Kidney epithelial cell (primary cell): ENCODE data around the gene SETBP1. TPM values are rescaled to one million over a fixed set of nuclear protein-coding genes. Genes with fewer than 3 reads are reported as not detected.

Experiments used
- DNase-seq: peaks from one replicate; pipeline ENCODE4 v3.0.0-alpha.2; 2010; ENCODE audit warnings: low read depth
- H3K27me3 ChIP-seq: 2 replicates; pipeline ENCODE4 v1.6.0; 2011; ENCODE audit warnings: low read length; ENCODE audit not compliant: control insufficient read depth, insufficient read depth
- H3K36me3 ChIP-seq: 2 replicates; pipeline ENCODE4 v1.5.1; 2011; ENCODE audit warnings: low read length; ENCODE audit not compliant: control insufficient read depth, insufficient read depth
- H3K4me3 ChIP-seq: 2 replicates; pipeline ENCODE4 v1.5.1; 2011; ENCODE audit warnings: low read depth, mild to moderate bottlenecking, control low read depth, low read length
- total RNA-seq: library from RNA; depleted of rRNA; stranded (reverse); fragments of >200 nt; gene quantifications from 2 replicates; pipeline ENCODE4 v1.2.3, GENCODE V29; 2015
- TF ChIP-seq, protein P1 (sequence below): IDR thresholded peaks from 2 replicates; pipeline ENCODE4 v1.5.1; 2011; ENCODE audit warnings: mild to moderate bottlenecking, moderate library complexity, low read length, control low read depth, inconsistent platforms; ENCODE audit not compliant: insufficient read depth, poor library complexity, severe bottlenecking

SETBP1 gene
- total RNA-seq, 1 donor from 2014 or later = 2.9 TPM

DNA sequence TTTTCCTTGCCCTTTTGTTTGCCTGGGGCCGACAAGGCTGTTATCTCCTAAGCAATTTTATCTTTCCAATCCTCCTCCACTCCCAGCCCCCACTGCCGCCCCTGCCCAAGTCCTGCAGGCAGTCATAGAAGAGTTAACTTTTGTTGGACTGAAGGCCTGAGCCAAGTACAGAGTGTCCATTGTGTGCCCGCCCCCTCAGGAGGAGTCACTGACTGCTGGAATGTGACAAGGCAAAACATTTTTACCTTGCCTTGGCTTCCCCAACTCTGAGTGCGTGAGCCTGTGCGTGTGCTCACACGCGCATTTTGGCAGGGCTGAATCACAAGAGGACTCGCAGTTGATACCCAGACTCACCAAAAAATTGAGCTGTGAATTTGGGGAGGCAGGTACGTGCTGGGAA is 16.2 kb downstream of the SETBP1 start:
- Histone ChIP-seq H3K27me3 (no peaks in the 10 kb centered on the region), H3K4me3 (no peak overlapping the region), H3K36me3 (no peaks in the 10 kb centered on the region)
- TF ChIP-seq, protein P1, sequence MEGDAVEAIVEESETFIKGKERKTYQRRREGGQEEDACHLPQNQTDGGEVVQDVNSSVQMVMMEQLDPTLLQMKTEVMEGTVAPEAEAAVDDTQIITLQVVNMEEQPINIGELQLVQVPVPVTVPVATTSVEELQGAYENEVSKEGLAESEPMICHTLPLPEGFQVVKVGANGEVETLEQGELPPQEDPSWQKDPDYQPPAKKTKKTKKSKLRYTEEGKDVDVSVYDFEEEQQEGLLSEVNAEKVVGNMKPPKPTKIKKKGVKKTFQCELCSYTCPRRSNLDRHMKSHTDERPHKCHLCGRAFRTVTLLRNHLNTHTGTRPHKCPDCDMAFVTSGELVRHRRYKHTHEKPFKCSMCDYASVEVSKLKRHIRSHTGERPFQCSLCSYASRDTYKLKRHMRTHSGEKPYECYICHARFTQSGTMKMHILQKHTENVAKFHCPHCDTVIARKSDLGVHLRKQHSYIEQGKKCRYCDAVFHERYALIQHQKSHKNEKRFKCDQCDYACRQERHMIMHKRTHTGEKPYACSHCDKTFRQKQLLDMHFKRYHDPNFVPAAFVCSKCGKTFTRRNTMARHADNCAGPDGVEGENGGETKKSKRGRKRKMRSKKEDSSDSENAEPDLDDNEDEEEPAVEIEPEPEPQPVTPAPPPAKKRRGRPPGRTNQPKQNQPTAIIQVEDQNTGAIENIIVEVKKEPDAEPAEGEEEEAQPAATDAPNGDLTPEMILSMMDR = no peak
- DNase-seq = no peak

DNA sequence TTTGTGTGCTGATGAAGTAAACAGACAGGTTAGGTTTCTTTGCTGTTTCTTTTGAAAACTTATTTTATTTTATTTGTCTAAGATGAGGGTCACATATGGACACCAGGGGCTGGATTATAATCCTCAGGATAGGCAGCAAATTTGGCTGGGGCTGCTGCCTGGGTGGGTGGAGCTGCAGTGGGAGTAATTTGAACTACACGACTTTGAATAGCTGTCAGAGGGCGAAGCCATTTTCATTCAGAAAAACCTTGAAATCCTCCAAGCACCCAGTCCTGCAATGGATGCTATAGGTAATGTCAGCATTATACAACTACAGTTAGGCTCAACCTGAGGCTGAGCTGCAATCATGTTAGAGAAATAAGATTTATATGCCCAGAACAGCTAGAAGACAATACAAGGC is 16.6 kb downstream of the SETBP1 start:
- no peak for DNase-seq
- Histone ChIP-seq H3K4me3 (no peak overlapping the region), H3K36me3 (no peaks in the 10 kb centered on the region), H3K27me3 (no peaks in the 10 kb centered on the region)
- TF ChIP-seq, protein P1 = no peak

DNA sequence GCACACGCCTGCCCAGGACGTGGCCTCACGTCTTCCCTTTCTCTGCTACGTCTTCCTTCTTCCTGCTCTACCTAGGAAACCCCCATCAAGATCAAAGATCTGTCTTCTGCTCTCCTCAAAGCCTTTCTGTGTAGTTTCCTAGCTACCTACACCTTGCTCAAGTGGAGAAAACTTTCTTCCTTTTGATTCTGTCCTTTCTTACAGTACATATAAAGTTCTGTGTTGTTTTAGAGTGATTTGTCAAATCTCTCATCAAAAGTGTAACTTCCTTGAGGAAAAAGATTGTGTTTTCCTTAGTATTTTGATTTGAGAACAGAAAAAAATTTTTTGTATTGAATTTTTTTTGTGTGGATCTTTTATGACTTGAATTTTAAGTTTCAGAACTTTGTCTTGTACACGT is 17.8 kb downstream of the SETBP1 start:
- no peak for DNase-seq
- TF ChIP-seq, protein P1 = no peak
- Histone ChIP-seq H3K27me3 (no peaks in the 10 kb centered on the region), H3K36me3 (no peaks in the 10 kb centered on the region), H3K4me3 (no peak overlapping the region)

DNA sequence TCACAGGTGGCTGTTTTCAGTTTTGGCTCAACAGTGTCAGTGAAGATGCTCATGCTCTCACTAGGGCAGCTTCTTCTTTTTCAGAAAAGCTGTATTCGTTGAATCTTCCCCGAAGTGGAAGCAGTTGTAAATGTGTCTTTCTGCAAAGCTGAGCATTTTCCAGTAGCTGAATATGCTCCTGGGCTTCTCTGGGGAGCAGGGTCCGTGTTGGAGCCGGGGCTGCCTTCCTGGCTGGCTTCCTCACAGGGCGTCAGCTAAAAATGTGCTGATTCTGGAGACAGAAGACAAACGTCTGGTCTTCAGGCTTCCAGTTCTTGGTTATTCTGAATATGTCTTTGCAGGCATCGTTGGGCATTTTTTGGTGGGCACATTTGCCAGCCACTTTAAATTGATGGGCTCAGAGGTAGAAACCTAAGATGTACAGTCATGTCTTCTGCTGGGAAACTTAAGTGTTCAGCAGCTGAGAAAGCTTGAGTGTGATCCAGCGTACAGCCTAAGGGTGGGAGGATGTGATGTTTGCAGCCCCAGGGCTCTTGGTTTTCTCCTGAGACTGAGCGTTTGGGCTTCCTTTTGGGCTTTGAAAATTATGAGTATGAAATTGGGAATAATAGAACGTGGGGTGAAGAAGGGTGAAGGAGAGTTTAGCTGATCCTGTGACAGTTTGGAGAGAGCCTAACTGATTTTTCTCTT is 19.0 kb downstream of the SETBP1 start:
- Histone ChIP-seq H3K4me3 (no peak overlapping the region), H3K27me3 (no peaks in the 10 kb centered on the region), H3K36me3 (no peaks in the 10 kb centered on the region)
- TF ChIP-seq, protein P1 = no peak
- no peak for DNase-seq

DNA sequence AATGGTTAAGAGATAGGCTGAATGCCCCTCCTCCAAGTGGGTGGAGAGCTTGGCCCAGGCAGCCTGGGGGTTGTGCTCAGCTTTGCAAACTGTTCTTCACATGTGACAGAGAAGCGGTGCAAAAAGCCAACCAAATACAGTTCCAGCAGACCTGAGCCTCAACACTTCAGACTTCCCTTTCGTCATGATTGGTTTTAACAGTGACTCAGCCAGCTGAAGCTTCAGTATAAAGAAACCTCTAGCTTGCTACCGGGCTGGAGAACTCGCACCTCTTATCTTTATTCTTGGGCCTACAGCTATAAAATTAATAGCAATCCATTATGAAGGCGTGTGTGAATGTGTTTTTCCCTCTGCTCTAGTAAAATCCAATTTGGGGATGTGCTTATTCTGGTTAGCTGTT is 20.0 kb downstream of the SETBP1 start:
- H3K36me3 ChIP-seq = no peaks in the 10 kb centered on the region
- H3K27me3 ChIP-seq = no peaks in the 10 kb centered on the region
- TF ChIP-seq, protein P1 = no peak
- no peak overlapping the region for H3K4me3 ChIP-seq
- DNase-seq = no peak

DNA sequence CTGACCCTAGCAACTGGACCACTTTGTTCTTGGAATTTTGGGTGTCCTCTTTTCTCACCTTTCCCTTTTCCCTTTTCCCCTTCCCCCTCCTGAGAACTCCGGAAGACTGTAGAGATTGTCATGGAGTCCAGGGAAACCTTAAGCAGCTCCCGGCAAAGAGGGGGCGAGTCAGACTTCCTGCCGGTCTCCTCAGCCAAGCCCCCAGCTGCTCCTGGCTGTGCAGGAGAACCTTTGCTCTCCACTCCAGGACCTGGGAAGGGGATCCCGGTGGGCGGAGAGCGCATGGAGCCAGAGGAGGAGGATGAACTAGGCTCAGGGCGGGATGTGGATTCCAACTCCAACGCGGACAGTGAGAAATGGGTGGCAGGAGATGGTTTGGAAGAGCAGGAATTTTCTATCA is 20.5 kb downstream of the SETBP1 start:
- Histone ChIP-seq H3K27me3 (no peaks in the 10 kb centered on the region), H3K36me3 (no peaks in the 10 kb centered on the region), H3K4me3 (no peak overlapping the region)
- no peak for DNase-seq
- TF ChIP-seq, protein P1 = no peak
